Adrenal gland (tissue), 5 donors: ENCODE results near the gene TMCC2.

Experiments used
- CTCF ChIP-seq, 6 experiments: fragments of 450-650 bp in 4 of 6; fragments of 200-600 bp in 2 of 6; sonication (generic) in 1 of 6; IDR thresholded peaks; 1 replicate in 5 of 6; 2 replicates in 1 of 6; pipeline versions ENCODE4 v1.5.1 to v1.8.0; 2016 to 2021; ENCODE audit warnings: antibody characterized with exemption in 6 of 6, mild to moderate bottlenecking in 2 of 6, moderate library complexity in 1 of 6
- POLR2A ChIP-seq, 2 donors: fragments of 450-650 bp; IDR thresholded peaks; one replicate each; pipeline ENCODE4 v1.6.1; 2017; ENCODE audit warnings: antibody characterized with exemption in 2 of 2, mild to moderate bottlenecking in 2 of 2, moderate library complexity in 1 of 2
- donor health status: DM: no; HTN: no; CAD: no.

GRCh38 chr1:205296154-205296553 is 68.4 kb downstream of the TMCC2 start:
- TF ChIP-seq CTCF (IDR thresholded peaks at IDR 0.05): no peak
- no peak for TF ChIP-seq POLR2A (IDR thresholded peaks at IDR 0.05)
